DND-41 (cell line): ENCODE results near the gene SHB.

ENCODE experiments used
- ATAC-seq: fragments of 200-7000 bp; cut with Tn5 transposase; 3 replicates; pipeline ENCODE4 v1.9.1; 2021; ENCODE audit warnings: low read depth; ENCODE audit not compliant: insufficient read depth
- DNase-seq: peaks from one replicate; pipeline ENCODE4 v3.0.0-alpha.2; 2020
- H2AFZ ChIP-seq: 2 replicates; pipeline ENCODE4 v1.6.0; 2012; ENCODE audit warnings: low read depth, low read length
- H3K27ac ChIP-seq: 2 replicates; pipeline ENCODE4 v1.5.1; 2012; ENCODE audit warnings: low read length, inconsistent platforms
- H3K27me3 ChIP-seq: fragments of 200-600 bp; sonication (generic); 2 replicates; pipeline ENCODE4 v1.6.0; 2012; ENCODE audit warnings: low read length, mild to moderate bottlenecking, inconsistent platforms; ENCODE audit not compliant: insufficient read depth, poor library complexity
- H3K36me3 ChIP-seq: 2 replicates; pipeline ENCODE4 v1.5.1; 2012; ENCODE audit warnings: low read length, inconsistent platforms; ENCODE audit not compliant: insufficient read depth
- H3K4me1 ChIP-seq: 2 replicates; pipeline ENCODE4 v1.5.1; 2012; ENCODE audit warnings: mild to moderate bottlenecking, low read length; ENCODE audit not compliant: insufficient read depth
- H3K4me2 ChIP-seq: 2 replicates; pipeline ENCODE4 v1.6.0; 2012; ENCODE audit warnings: mild to moderate bottlenecking, moderate library complexity, low read length, inconsistent platforms; ENCODE audit not compliant: insufficient read depth
- H3K4me3 ChIP-seq, 2 experiments: fragments of 200-600 bp in 1 of 2; shearing (Covaris generic) in 1 of 2; 2 replicates each; pipeline ENCODE4 v1.5.1; 2012 to 2016; ENCODE audit warnings: inconsistent platforms in 2 of 2, low read length in 2 of 2, mild to moderate bottlenecking in 2 of 2, low read depth in 1 of 2, moderate library complexity in 1 of 2
- H3K79me2 ChIP-seq: 2 replicates; pipeline ENCODE4 v1.6.0; 2012; ENCODE audit warnings: low read length, inconsistent platforms; ENCODE audit not compliant: insufficient read depth
- H3K9ac ChIP-seq: 2 replicates; pipeline ENCODE4 v1.6.0; 2012; ENCODE audit warnings: low read depth, mild to moderate bottlenecking, inconsistent platforms, low read length, moderate library complexity
- H3K9me3 ChIP-seq: 2 replicates; pipeline ENCODE4 v1.5.1; 2012; ENCODE audit warnings: low read length, moderate library complexity, mild to moderate bottlenecking, inconsistent platforms; ENCODE audit not compliant: insufficient read depth, severe bottlenecking
- H4K20me1 ChIP-seq: 2 replicates; pipeline ENCODE4 v1.6.0; 2012; ENCODE audit warnings: low read length; ENCODE audit not compliant: insufficient read depth
- EZH2 ChIP-seq: IDR thresholded peaks from 3 replicates; pipeline ENCODE4 v1.6.1; 2012; ENCODE audit warnings: borderline replicate concordance, low read depth, mild to moderate bottlenecking, moderate library complexity, low read length, inconsistent platforms; ENCODE audit not compliant: severe bottlenecking
- TF ChIP-seq, protein P1 (sequence below): IDR thresholded peaks from 2 replicates; pipeline ENCODE4 v1.5.1; 2012; ENCODE audit warnings: borderline replicate concordance, low read length, moderate library complexity, mild to moderate bottlenecking; ENCODE audit not compliant: poor library complexity, severe bottlenecking; ENCODE audit errors: extremely low read depth

The SHB gene

DNA sequence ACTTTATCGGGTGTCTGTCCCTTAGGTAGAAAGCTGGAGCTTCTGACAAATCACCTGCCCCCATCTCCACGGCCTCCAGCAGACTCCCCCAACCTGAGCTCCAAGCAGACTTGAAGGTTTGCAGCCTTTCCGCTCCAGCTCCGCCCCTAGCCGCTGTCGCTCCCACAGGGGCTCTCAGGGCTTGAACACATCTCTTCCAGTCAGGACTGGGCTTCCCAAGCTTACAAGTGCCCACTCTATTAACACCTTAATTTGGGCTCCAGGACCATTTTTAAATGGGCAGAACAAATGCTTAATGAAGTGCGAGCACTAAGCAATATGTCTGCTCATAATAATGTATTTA is 147.9 kb downstream of the SHB start:
- no peak overlapping the region for H3K27ac ChIP-seq

DNA sequence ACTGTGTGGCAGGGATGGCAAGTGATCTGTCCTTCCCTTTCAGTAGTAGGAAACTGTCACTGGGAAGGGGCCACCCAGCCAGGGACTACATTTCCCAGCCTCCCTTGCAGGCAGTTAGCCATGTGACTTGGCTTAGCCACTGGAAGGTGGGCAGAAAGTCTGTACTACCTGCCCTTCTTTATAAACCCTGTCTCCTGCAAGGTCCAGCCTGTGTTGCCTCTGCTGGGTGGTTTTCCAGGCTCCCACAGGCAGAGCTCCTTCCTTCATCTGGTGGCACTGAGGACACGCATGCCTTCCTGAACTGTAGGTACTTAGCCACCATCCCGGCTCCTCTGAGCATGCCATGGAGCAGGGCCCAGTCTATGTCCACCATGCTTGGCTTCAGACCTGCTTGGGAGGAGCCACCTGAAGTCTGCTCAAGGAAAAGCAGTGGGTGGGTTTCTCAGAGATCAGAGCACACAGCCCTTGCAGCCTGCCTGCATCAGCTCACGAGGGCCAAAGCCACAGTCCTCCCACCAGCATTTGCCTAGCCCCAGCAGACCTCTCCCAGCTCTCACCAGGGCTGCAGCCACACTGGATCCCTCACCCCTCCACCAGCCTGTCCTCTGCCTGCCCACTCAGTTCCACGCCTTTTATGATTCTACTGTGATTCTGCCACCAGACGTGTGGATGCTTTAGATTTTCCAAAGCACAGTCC is 148.4 kb downstream of the SHB start:
- peak; percentile 27 for DNase-seq
- TF ChIP-seq, protein P1, sequence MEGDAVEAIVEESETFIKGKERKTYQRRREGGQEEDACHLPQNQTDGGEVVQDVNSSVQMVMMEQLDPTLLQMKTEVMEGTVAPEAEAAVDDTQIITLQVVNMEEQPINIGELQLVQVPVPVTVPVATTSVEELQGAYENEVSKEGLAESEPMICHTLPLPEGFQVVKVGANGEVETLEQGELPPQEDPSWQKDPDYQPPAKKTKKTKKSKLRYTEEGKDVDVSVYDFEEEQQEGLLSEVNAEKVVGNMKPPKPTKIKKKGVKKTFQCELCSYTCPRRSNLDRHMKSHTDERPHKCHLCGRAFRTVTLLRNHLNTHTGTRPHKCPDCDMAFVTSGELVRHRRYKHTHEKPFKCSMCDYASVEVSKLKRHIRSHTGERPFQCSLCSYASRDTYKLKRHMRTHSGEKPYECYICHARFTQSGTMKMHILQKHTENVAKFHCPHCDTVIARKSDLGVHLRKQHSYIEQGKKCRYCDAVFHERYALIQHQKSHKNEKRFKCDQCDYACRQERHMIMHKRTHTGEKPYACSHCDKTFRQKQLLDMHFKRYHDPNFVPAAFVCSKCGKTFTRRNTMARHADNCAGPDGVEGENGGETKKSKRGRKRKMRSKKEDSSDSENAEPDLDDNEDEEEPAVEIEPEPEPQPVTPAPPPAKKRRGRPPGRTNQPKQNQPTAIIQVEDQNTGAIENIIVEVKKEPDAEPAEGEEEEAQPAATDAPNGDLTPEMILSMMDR: no peak
- TF ChIP-seq EZH2: no peak
- no peaks in the 10 kb centered on the region for H3K79me2 ChIP-seq
- no peaks in the 10 kb centered on the region for H3K4me1 ChIP-seq
- no peaks in the 10 kb centered on the region for H3K27me3 ChIP-seq
- H3K36me3 ChIP-seq: no peaks in the 10 kb centered on the region
- H3K27ac ChIP-seq: no peak overlapping the region
- H3K9me3 ChIP-seq: no peaks in the 10 kb centered on the region
- no peak overlapping the region for H2AFZ ChIP-seq
- no peak overlapping the region for H3K9ac ChIP-seq
- no peaks in the 10 kb centered on the region for H4K20me1 ChIP-seq
- H3K4me2 ChIP-seq: no peak overlapping the region
- H3K4me3 ChIP-seq: no peak overlapping the region
- ATAC-seq: peak; percentile 71

More for the DNA sequence above, 147.9 kb downstream of the SHB start:
- Histone ChIP-seq H4K20me1 (no peaks in the 10 kb centered on the region), H2AFZ (no peak overlapping the region), H3K9me3 (no peaks in the 10 kb centered on the region), H3K9ac (no peak overlapping the region), H3K4me1 (no peaks in the 10 kb centered on the region), H3K36me3 (no peaks in the 10 kb centered on the region), H3K4me3 (no peak overlapping the region), H3K27me3 (no peaks in the 10 kb centered on the region), H3K79me2 (no peaks in the 10 kb centered on the region), H3K4me2 (no peak overlapping the region)
- TF ChIP-seq EZH2: no peak
- TF ChIP-seq, protein P1: no peak
- DNase-seq (no peak), ATAC-seq (no peak)

DNA sequence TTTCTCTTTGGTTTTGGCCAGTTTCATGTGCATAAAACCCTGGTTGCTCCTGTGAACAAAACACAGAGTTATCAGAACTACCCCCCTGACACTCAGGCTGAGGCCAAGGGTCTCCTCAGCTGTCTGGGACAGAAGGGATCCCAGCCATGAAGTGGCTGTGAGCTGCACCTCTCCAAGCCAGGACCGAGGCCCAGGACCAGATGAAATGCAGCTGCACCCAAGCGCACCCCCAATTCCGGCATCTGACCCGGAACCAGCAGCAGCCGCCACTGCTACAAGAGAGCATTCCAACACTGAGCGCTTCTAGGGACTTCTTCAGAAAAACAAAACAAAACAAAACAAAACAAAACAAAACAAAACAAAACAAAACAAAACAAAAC is 149.1 kb downstream of the SHB start:
- Histone ChIP-seq H3K4me2 (no peak overlapping the region), H3K4me3 (no peak overlapping the region), H3K79me2 (no peaks in the 10 kb centered on the region), H3K27ac (no peak overlapping the region), H3K4me1 (no peaks in the 10 kb centered on the region), H3K36me3 (no peaks in the 10 kb centered on the region), H2AFZ (no peak overlapping the region), H3K9ac (no peak overlapping the region), H3K9me3 (no peaks in the 10 kb centered on the region), H4K20me1 (no peaks in the 10 kb centered on the region), H3K27me3 (no peaks in the 10 kb centered on the region)
- ATAC-seq (no peak), DNase-seq (no peak)
- TF ChIP-seq EZH2: no peak
- TF ChIP-seq, protein P1: no peak
